Right atrium auricular region (tissue), 2 donors: Measurements from ENCODE around the gene ACLY. TPM values are rescaled to one million over a fixed set of nuclear protein-coding genes. Genes with fewer than 3 reads are reported as not detected.

Experiments
- DNase-seq: peaks from one replicate; pipeline ENCODE4 v3.0.0-alpha.2; 2019; ENCODE audit warnings: low spot score
- H3K27ac ChIP-seq, 2 donors: fragments of 200-600 bp; sonication (generic); 1 replicate in 1 of 2; 2 replicates in 1 of 2; pipeline ENCODE4 v1.5.1; 2016 to 2019
- H3K27me3 ChIP-seq, 2 donors: fragments of 200-600 bp; sonication (generic); one replicate each; pipeline versions ENCODE4 v1.5.1 to v1.6.0; 2017 to 2019
- H3K36me3 ChIP-seq: fragments of 200-600 bp; sonication (generic); one replicate; pipeline ENCODE4 v1.5.1; 2016
- H3K4me1 ChIP-seq, 2 donors: fragments of 200-600 bp; sonication (generic); one replicate each; pipeline versions ENCODE4 v1.5.1 to v1.6.0; 2017 to 2019
- H3K4me3 ChIP-seq, 2 donors: fragments of 200-600 bp; sonication (generic); 1 replicate in 1 of 2; 2 replicates in 1 of 2; pipeline ENCODE4 v1.5.1; 2017 to 2019; ENCODE audit warnings: mild to moderate bottlenecking in 1 of 2, moderate library complexity in 1 of 2
- H3K9me3 ChIP-seq, 2 donors: fragments of 200-600 bp; sonication (generic); one replicate each; pipeline ENCODE4 v1.5.1; 2019
- total RNA-seq, 2 donors: library from RNA; depleted of rRNA; stranded (reverse); fragments of >200 nt; gene quantifications; one replicate each; pipeline ENCODE4 v1.1.0, GENCODE V29; 2016
- TF ChIP-seq, protein P1 (sequence below), 2 donors: fragments of 200-600 bp; sonication (generic); IDR thresholded peaks; one replicate each; pipeline ENCODE4 v1.5.1; 2019; ENCODE audit warnings: antibody characterized with exemption in 2 of 2

ACLY gene
- total RNA-seq, 2 donors from 2014 or later: 31.7 to 42.2 TPM

DNA sequence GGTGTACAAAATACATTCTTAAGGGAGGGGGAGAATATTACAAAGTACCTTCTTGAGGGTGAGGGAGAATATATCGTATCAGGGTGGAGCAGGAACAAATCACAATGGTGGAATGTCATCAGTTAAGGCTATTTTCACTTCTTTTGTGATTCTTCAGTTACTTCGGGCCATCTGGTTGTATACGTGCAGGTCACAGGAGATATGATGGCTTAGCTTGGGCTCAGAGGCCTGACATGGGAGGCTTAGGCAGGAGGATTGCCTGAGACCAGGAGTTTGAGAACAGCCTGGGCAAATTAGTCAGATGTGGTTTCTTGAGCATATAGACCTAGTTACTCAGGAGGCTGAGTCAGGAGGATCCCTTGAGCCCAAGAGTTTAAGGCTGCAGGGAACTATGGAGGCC, 24.7 kb upstream of the ACLY start:
- no peak overlapping the region for H3K4me3 ChIP-seq
- H3K27ac ChIP-seq: no peak overlapping the region
- H3K4me1 ChIP-seq: peaks cover 0 to 3% of the 10 kb centered on the region in 2 donors
- H3K27me3 ChIP-seq: no peaks in the 10 kb centered on the region
- DNase-seq: no peak
- TF ChIP-seq, protein P1, sequence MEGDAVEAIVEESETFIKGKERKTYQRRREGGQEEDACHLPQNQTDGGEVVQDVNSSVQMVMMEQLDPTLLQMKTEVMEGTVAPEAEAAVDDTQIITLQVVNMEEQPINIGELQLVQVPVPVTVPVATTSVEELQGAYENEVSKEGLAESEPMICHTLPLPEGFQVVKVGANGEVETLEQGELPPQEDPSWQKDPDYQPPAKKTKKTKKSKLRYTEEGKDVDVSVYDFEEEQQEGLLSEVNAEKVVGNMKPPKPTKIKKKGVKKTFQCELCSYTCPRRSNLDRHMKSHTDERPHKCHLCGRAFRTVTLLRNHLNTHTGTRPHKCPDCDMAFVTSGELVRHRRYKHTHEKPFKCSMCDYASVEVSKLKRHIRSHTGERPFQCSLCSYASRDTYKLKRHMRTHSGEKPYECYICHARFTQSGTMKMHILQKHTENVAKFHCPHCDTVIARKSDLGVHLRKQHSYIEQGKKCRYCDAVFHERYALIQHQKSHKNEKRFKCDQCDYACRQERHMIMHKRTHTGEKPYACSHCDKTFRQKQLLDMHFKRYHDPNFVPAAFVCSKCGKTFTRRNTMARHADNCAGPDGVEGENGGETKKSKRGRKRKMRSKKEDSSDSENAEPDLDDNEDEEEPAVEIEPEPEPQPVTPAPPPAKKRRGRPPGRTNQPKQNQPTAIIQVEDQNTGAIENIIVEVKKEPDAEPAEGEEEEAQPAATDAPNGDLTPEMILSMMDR (IDR thresholded peaks at IDR 0.05): no peak
- H3K36me3 ChIP-seq: no peaks in the 10 kb centered on the region
- no peaks in the 10 kb centered on the region for H3K9me3 ChIP-seq

DNA sequence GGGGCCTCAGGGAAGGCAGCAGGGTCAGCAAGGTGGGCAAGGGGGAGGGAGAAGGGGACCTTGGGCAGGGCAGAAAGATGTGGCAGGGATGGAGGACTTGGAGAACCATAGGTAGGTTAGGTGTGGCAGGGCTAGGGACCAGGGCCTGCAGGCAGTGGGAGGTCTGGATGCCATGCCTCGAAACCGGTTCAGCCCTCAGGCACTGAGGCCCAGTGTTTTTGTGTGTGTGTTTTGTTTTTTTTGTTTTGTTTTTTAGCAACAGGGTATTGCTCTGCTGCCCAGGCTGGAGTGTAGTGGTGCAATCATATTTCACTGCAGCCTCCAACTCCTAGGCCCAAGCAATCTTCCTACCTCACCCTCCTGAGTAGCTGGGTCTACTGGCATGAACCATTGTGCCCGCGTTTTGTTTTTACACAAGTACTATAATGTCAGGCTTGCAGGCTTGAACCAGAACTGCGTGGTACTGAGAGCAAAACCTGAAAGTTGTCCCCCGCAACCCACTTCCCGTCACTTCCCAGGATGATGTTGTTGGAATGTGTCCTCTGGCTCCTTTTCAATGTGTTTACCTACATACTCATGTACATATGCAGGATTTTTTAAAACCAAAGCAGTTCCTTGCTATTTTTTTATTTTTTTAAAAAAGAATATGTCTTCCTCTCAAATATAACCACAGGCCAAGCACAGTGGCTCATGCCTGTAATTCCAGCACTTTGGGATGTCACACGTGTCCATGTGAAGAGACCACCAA, 24.0 kb upstream of the ACLY start:
- Histone ChIP-seq H3K4me3 (no peak overlapping the region), H3K9me3 (no peaks in the 10 kb centered on the region), H3K27ac (no peak overlapping the region), H3K4me1 (peaks cover 0 to 9% of the 10 kb centered on the region in 2 donors), H3K36me3 (no peaks in the 10 kb centered on the region), H3K27me3 (no peaks in the 10 kb centered on the region)
- TF ChIP-seq, protein P1 (IDR thresholded peaks at IDR 0.05): no peak
- no peak for DNase-seq

DNA sequence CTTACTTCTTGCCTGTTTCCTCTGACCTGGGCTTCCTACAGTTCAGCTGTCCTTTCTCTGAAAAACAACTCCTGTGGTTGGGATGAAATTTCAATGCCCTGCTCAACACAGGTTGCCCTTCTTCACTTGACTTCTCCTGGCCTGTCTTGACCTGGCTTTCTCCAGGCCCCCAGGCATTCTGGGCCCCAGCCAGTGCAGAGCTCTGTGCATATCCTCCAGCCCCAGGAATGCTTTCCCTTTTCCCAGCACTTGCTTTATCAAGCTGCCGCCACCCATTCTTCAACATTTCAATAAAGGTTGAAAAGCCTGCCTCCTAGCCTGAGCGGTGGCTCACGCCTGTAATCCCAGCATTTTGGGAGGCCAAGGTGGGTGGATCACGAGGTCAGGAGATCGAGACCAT, 22.4 kb upstream of the ACLY start:
- no peak for DNase-seq
- Histone ChIP-seq H3K36me3 (no peaks in the 10 kb centered on the region), H3K4me1 (peaks cover 0 to 13% of the 10 kb centered on the region in 2 donors), H3K9me3 (no peaks in the 10 kb centered on the region), H3K27me3 (no peaks in the 10 kb centered on the region), H3K27ac (no peak overlapping the region), H3K4me3 (no peak overlapping the region)
- TF ChIP-seq, protein P1 (IDR thresholded peaks at IDR 0.05): no peak

DNA sequence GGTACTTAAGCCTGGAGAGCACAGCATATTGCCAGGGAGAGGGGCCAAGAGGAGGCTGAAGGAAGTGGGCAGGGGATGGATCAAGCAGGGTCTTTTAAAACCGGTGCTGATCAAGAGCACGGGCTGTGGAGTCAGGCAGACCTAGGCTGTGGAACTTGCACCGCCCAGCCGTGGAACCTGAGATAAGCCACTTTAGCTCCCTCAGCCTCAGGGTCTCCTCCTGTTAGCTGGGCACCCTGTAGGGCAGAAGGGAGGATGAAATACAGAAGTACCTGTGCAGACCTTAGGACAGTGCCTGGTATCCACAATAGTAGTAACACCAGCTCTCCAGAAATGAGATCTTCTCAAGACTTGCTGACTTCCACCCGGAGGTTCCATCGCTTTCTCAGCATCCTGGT, 20.9 kb upstream of the ACLY start:
- no peaks in the 10 kb centered on the region for H3K9me3 ChIP-seq
- TF ChIP-seq, protein P1 (IDR thresholded peaks at IDR 0.05): no peak
- H3K27ac ChIP-seq: no peak overlapping the region
- no peak overlapping the region for H3K4me3 ChIP-seq
- no peaks in the 10 kb centered on the region for H3K27me3 ChIP-seq
- peaks cover 0 to 13% of the 10 kb centered on the region in 2 donors for H3K4me1 ChIP-seq
- no peak for DNase-seq
- no peaks in the 10 kb centered on the region for H3K36me3 ChIP-seq

DNA sequence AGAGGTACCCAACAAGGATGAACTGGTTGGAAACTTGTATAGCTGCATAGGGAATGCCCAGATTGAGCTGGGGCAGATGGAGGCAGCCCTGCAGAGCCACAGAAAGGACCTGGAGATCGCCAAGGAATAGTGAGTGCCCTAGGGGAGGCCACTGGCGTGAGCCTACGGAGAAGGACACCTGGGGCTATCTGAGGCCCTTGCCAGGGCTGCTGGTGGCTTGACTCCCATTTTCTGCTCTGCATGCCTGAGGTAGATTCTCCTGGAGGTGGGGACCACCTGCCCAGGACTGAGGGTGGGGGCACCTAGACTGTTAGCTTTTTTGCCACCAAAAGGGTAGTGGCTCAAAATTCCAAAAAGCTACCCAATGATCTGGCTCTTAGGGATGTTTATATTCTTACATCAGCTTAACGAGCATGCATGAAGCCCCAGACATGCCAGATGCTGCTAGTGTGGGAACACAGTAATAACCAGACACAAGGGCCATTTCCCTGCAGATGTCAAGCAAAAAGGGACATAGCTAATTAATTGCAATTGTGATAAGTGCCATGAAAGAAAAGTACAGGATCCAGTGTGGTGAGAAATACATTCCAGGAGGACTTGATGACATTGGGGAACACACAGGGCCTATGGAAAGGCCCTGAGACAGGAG, 20.4 kb upstream of the ACLY start:
- H3K4me3 ChIP-seq: no peak overlapping the region
- no peaks in the 10 kb centered on the region for H3K36me3 ChIP-seq
- TF ChIP-seq, protein P1 (IDR thresholded peaks at IDR 0.05): no peak
- H3K9me3 ChIP-seq: no peaks in the 10 kb centered on the region
- DNase-seq: no peak
- H3K4me1 ChIP-seq: peaks cover 0 to 13% of the 10 kb centered on the region in 2 donors
- H3K27me3 ChIP-seq: no peaks in the 10 kb centered on the region
- no peak overlapping the region for H3K27ac ChIP-seq
